Measurements from ENCODE around the gene ANKRD11. TPM values are rescaled to one million over a fixed set of nuclear protein-coding genes. Genes with fewer than 3 reads are reported as not detected.

The ANKRD11 gene
- polyA plus RNA-seq, 1 experiment = 48.1 TPM

- ChIA-PET CTCF (no interaction called here), POLR2A (no interaction called here)
These were observed 215.1 kb downstream of the ANKRD11 start for GRCh38 chr16:89275284-89275584.

GRCh38 chr16:89274561-89275283, 215.6 kb downstream of the ANKRD11 start:
- DNase-seq (ENCODE audit: low read depth, low spot score) = no peak
- ChIA-PET CTCF (no interaction called here), POLR2A (no interaction called here)
- Histone ChIP-seq H3K27me3 (ENCODE audit: control insufficient read depth, insufficient read depth, low read length) (no peaks in the 10 kb centered on the region), H3K9me3 (ENCODE audit: control insufficient read depth, insufficient read depth, low read length) (no peaks in the 10 kb centered on the region; the same call in 1 of the 2 replicates), H3K27ac (ENCODE audit: low read depth, low read length) (no peak overlapping the region), H3K4me3 (ENCODE audit: low read depth, low read length) (no peak overlapping the region)
- no peak for TF ChIP-seq CTCF (IDR thresholded peaks at IDR 0.05; ENCODE audit: low read depth, low read length)

More at GRCh38 chr16:89275284-89275584, 215.1 kb downstream of the ANKRD11 start:
- TF ChIP-seq CTCF (IDR thresholded peaks at IDR 0.05; ENCODE audit: low read depth, low read length) = no peak
- H3K27me3 ChIP-seq (ENCODE audit: control insufficient read depth, insufficient read depth, low read length) = no peaks in the 10 kb centered on the region
- H3K27ac ChIP-seq (ENCODE audit: low read depth, low read length) = no peak overlapping the region
- no peak for DNase-seq (ENCODE audit: low read depth, low spot score)
- H3K9me3 ChIP-seq (ENCODE audit: control insufficient read depth, insufficient read depth, low read length) = no peaks in the 10 kb centered on the region; the same call in 1 of the 2 replicates
- H3K4me3 ChIP-seq (ENCODE audit: low read depth, low read length) = no peak overlapping the region

- Histone ChIP-seq H3K4me3 (ENCODE audit: low read depth, low read length) (no peak overlapping the region), H3K9me3 (ENCODE audit: control insufficient read depth, insufficient read depth, low read length) (no peaks in the 10 kb centered on the region; the same call in 1 of the 2 replicates), H3K27ac (ENCODE audit: low read depth, low read length) (no peak overlapping the region), H3K27me3 (ENCODE audit: control insufficient read depth, insufficient read depth, low read length) (no peaks in the 10 kb centered on the region)
- TF ChIP-seq CTCF (IDR thresholded peaks at IDR 0.05; ENCODE audit: low read depth, low read length) = no peak
- CTCF ChIA-PET = no interaction called here
- no peak for DNase-seq (ENCODE audit: low read depth, low spot score)
- POLR2A ChIA-PET = no interaction called here
These were observed 216.5 kb downstream of the ANKRD11 start for GRCh38 chr16:89273741-89274472.

- DNase-seq (ENCODE audit: low read depth, low spot score) = no peak
- TF ChIP-seq CTCF (IDR thresholded peaks at IDR 0.05; ENCODE audit: low read depth, low read length) = no peak
- Histone ChIP-seq H3K27me3 (ENCODE audit: control insufficient read depth, insufficient read depth, low read length) (no peaks in the 10 kb centered on the region), H3K27ac (ENCODE audit: low read depth, low read length) (no peak overlapping the region), H3K4me3 (ENCODE audit: low read depth, low read length) (no peak overlapping the region), H3K9me3 (ENCODE audit: control insufficient read depth, insufficient read depth, low read length) (peaks cover 3% of the 10 kb centered on the region; the same call in 1 of the 2 replicates)
- ChIA-PET POLR2A (no interaction called here), CTCF (interaction anchor here (3.5 kb wide), 1 partner anchor 16 kb away, joined by 11 read pairs; no protein-coding TSS in a partner anchor)
These were observed 217.7 kb downstream of the ANKRD11 start for GRCh38 chr16:89272631-89273030.
